GM12891 (cell line): ENCODE data around the gene HSPB6.

Experiments
- POLR2A ChIP-seq: IDR thresholded peaks from 2 replicates; pipeline ENCODE4 v1.6.1; 2011; ENCODE audit warnings: low read depth, low read length, control low read depth
- POLR2AphosphoS5 ChIP-seq: IDR thresholded peaks from 2 replicates; pipeline ENCODE4 v1.6.1; 2011; ENCODE audit warnings: low read depth, low read length, control low read depth

DNA sequence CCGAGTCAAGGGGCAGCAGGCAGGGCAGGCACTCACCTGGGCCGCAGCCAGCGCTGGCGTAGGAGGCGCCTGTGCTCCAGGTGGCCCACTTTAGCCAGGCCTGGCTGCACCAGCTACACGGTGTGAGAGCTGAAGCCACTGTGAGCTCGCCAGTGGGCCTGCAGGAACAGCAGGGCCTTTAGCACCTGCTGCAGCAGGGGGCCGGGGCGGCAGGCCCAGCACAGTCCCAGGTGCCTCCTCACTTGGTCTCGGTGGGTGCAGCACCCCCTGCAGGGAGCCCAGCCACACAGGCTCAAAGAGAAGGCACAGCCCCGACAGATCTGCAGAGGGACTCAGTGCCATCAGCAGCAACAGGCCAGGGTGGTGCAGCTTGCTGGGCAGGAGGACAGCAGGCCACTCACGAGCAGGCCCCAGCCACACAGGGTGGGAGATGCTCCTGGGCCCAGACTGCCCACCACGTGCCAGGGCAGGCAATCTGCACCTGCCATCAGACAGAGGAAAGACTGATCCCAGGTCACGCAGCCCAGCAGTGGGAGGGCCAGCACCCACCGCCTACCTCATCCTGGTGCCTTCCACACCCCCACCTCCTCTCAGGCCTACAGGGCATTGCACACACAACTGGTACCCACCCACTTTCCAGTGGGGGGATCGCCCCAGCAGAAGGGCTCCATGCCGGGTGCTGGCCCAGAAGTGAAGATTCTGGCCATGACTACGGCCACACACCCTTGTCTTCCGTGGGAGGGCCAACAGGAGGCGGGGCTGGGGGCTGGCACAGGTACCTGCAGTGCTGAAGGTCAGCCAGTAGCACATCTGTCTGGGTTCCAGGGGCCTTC is 34.4 kb upstream of the HSPB6 start:
- TF ChIP-seq POLR2A (no peak), POLR2AphosphoS5 (no peak)
